Right lobe of liver (tissue), 6 donors: Measurements from ENCODE around the gene PDZD4. TPM values are rescaled to one million over a fixed set of nuclear protein-coding genes. Genes with fewer than 3 reads are reported as not detected.

ENCODE experiments used
- ATAC-seq, 4 donors: fragments of 200-7000 bp; cut with Tn5 transposase; one replicate each; pipeline ENCODE4 v1.9.1; 2020; ENCODE audit warnings: mild to moderate bottlenecking in 4 of 4, moderate library complexity in 4 of 4
- DNase-seq, 3 donors: peaks; one replicate each; pipeline ENCODE4 v3.0.0-alpha.2; 2020
- H3K27ac ChIP-seq, 3 donors: fragments of 200-600 bp; one replicate each; pipeline ENCODE4 v1.8.0; 2022
- H3K27me3 ChIP-seq, 2 donors: fragments of 200-600 bp; one replicate each; pipeline ENCODE4 v1.8.0; 2022
- H3K36me3 ChIP-seq, 4 donors: fragments of 200-600 bp; sonication (generic) in 1 of 4; one replicate each; pipeline versions ENCODE4 v1.5.1 to v1.8.0; 2017 to 2022; ENCODE audit warnings: control low read depth in 1 of 4
- H3K4me1 ChIP-seq, 4 donors: fragments of 200-600 bp; sonication (generic) in 1 of 4; one replicate each; pipeline versions ENCODE4 v1.5.1 to v1.8.0; 2017 to 2022; ENCODE audit warnings: control low read depth in 1 of 4
- H3K4me3 ChIP-seq, 3 donors: fragments of 200-600 bp; one replicate each; pipeline ENCODE4 v1.8.0; 2022
- H3K9me3 ChIP-seq, 4 donors: fragments of 200-600 bp; sonication (generic) in 1 of 4; one replicate each; pipeline versions ENCODE4 v1.5.1 to v1.8.0; 2017 to 2022; ENCODE audit warnings: control low read depth in 1 of 4
- CTCF ChIP-seq, 4 donors: fragments of 200-600 bp in 3 of 4; fragments of 450-650 bp in 1 of 4; IDR thresholded peaks; one replicate each; pipeline versions ENCODE4 v1.5.1 to v1.8.0; 2016 to 2022; ENCODE audit warnings: antibody characterized with exemption in 4 of 4, mild to moderate bottlenecking in 2 of 4
- POLR2A ChIP-seq: fragments of 450-650 bp; IDR thresholded peaks from one replicate; pipeline ENCODE4 v1.6.1; 2017; ENCODE audit warnings: antibody characterized with exemption, mild to moderate bottlenecking
- WGBS: methylation state at CpG from one replicate; pipeline ENCODE4 v1.1.6; 2018; ENCODE audit warnings: low coverage, low lambda C conversion rate; ENCODE audit not compliant: insufficient coverage; ENCODE audit errors: missing lambda C conversion rate; 5-methylcytosine and 5-hydroxymethylcytosine counted together
- intact Hi-C, 2 donors: fragments of 100-400 bp; cut with DNase I; formaldehyde crosslinking; loops; one replicate each; pipeline versions ENCODE4 v1.11.2 to v1.14.1; 2022
- total RNA-seq, 6 experiments: library from RNA; depleted of rRNA in 2 of 6; stranded (reverse); fragments of >200 nt in 2 of 6; fragmentation: NEBNext Ultra II Directional in 3 of 6; extraction: Animal tissue kit (Norgen Biotek cat#: 25700) in 3 of 6; gene quantifications; one replicate each; pipeline versions ENCODE4 v1.1.0 to v1.2.4, GENCODE V29; 2016 to 2023
- donor health status: DM: no; HTN: yes; CAD: no.
- donor health status: DM: no; HTN: no; CAD: no.
- donor health status: DM: no; HTN: no; CAD: no.
- donor health status: DM: no; HTN: yes; CAD: no.
- donor health status: DM: no; HTN: yes; CAD: no.

Gene PDZD4
- total RNA-seq, 6 experiments from 2014 or later, result 0.61 to 2.3 (median 1.5) TPM

GRCh38 chrX:153776611-153777045 lies 53.7 kb downstream of the PDZD4 start:
- no peak overlapping the region for H3K4me3 ChIP-seq
- H3K4me1 ChIP-seq, result no peaks in the 10 kb centered on the region
- DNase-seq (peak in 2 of 3 donors; percentile 10 to 49), ATAC-seq (no peak)
- no peaks in the 10 kb centered on the region for H3K9me3 ChIP-seq
- intact Hi-C loops, result no loop called here
- no peaks in the 10 kb centered on the region for H3K27me3 ChIP-seq
- TF ChIP-seq CTCF (IDR thresholded peaks at IDR 0.05) (no peak), POLR2A (no peak)
- WGBS, result 79% methylated on average over 8 of the region's 22 CpGs
- H3K36me3 ChIP-seq, result no peaks in the 10 kb centered on the region
- H3K27ac ChIP-seq, result no peak overlapping the region

GRCh38 chrX:153776120-153776599 lies 54.2 kb downstream of the PDZD4 start:
- H3K27ac ChIP-seq, result no peak overlapping the region
- no peaks in the 10 kb centered on the region for H3K4me1 ChIP-seq
- TF ChIP-seq POLR2A (no peak), CTCF (IDR thresholded peaks at IDR 0.05) (no peak)
- intact Hi-C loops, result no loop called here
- ATAC-seq (no peak), DNase-seq (peak in 2 of 3 donors; percentile 10 to 37)
- no peak overlapping the region for H3K4me3 ChIP-seq
- WGBS, result 65% methylated on average over 10 of the region's 20 CpGs
- H3K27me3 ChIP-seq, result no peaks in the 10 kb centered on the region
- no peaks in the 10 kb centered on the region for H3K36me3 ChIP-seq
- H3K9me3 ChIP-seq, result no peaks in the 10 kb centered on the region

GRCh38 chrX:153775293-153776119 lies 54.8 kb downstream of the PDZD4 start:
- DNase-seq (peak in 2 of 3 donors; percentile 17 to 50), ATAC-seq (no peak)
- no peaks in the 10 kb centered on the region for H3K4me1 ChIP-seq
- H3K36me3 ChIP-seq, result no peaks in the 10 kb centered on the region
- no peaks in the 10 kb centered on the region for H3K27me3 ChIP-seq
- no peak for TF ChIP-seq POLR2A
- no peak for TF ChIP-seq CTCF (IDR thresholded peaks at IDR 0.05)
- no peaks in the 10 kb centered on the region for H3K9me3 ChIP-seq
- H3K4me3 ChIP-seq, result no peak overlapping the region
- intact Hi-C loops, result no loop called here
- WGBS, result 82% methylated on average over 11 of the region's 42 CpGs
- no peak overlapping the region for H3K27ac ChIP-seq

GRCh38 chrX:153774576-153775292 lies 55.6 kb downstream of the PDZD4 start:
- DNase-seq, result peak in 2 of 3 donors; percentile 14 to 56
- H3K36me3 ChIP-seq, result no peaks in the 10 kb centered on the region
- intact Hi-C loops, result no loop called here

More at GRCh38 chrX:153774576-153775292, 55.6 kb downstream of the PDZD4 start:
- Histone ChIP-seq H3K27me3 (no peaks in the 10 kb centered on the region), H3K4me1 (no peaks in the 10 kb centered on the region), H3K9me3 (no peaks in the 10 kb centered on the region), H3K27ac (no peak overlapping the region), H3K4me3 (no peak overlapping the region)
- TF ChIP-seq POLR2A, result no peak
- WGBS, result 100% methylated on average over 1 of the region's 37 CpGs
- ATAC-seq, result no peak
